K562 (cell line): ENCODE data around the gene BAHD1. TPM values are rescaled to one million over a fixed set of nuclear protein-coding genes. Genes with fewer than 3 reads are reported as not detected.

Experiments
- ATF7 ChIP-seq: fragments of 450-650 bp; IDR thresholded peaks from 2 replicates; pipeline ENCODE4 v1.7.1; 2014; ENCODE audit warnings: mild to moderate bottlenecking, moderate library complexity
- CHD1 ChIP-seq: fragments of 200-600 bp; sonication (generic); IDR thresholded peaks from one replicate; pipeline ENCODE4 v1.6.1; 2012; ENCODE audit warnings: mild to moderate bottlenecking, moderate library complexity, low read length, inconsistent platforms
- CHD7 ChIP-seq: fragments of 200-600 bp; sonication (generic); IDR thresholded peaks from one replicate; pipeline ENCODE4 v1.6.1; 2012; ENCODE audit warnings: mild to moderate bottlenecking, low read depth, low read length, inconsistent platforms
- IRF9 ChIP-seq: fragments of 450-650 bp; IDR thresholded peaks from 2 replicates; pipeline ENCODE4 v1.6.1; 2016; ENCODE audit warnings: missing biosample characterization, missing genetic modification characterization
- MEIS2 ChIP-seq: fragments of 450-650 bp; IDR thresholded peaks from 2 replicates; pipeline ENCODE4 v1.6.1; 2014; ENCODE audit warnings: mild to moderate bottlenecking; ENCODE audit not compliant: partially characterized antibody
- NFE2 ChIP-seq: IDR thresholded peaks from 2 replicates; pipeline ENCODE4 v1.6.1; 2014; ENCODE audit warnings: antibody characterized with exemption, low read depth
- NRF1 ChIP-seq, 2 experiments: fragments of 450-650 bp; IDR thresholded peaks in 1 of 2; conservative IDR thresholded peaks in 1 of 2; 2 replicates each; pipeline ENCODE4 v1.6.1; 2014; ENCODE audit warnings: mild to moderate bottlenecking in 2 of 2
- RERE ChIP-seq: sonication (generic); formaldehyde crosslinking; IDR thresholded peaks from 2 replicates; pipeline ENCODE4 v1.8.0; 2023; ENCODE audit warnings: missing genetic modification reagents, mild to moderate bottlenecking, borderline replicate concordance
- SREBF1 ChIP-seq: fragments of 150-350 bp; IDR thresholded peaks from 2 replicates; pipeline ENCODE4 v1.6.1; 2014; ENCODE audit warnings: antibody characterized with exemption, low read depth, low read length, borderline replicate concordance
- ZNF140 ChIP-seq: fragments of 250-450 bp; sonication (Bioruptor Pico); IDR thresholded peaks from 2 replicates; pipeline ENCODE4 v1.8.0; 2021; ENCODE audit warnings: moderate library complexity, mild to moderate bottlenecking, inconsistent platforms
- polyA plus RNA-seq, 8 experiments: library from polyadenylated mRNA; depleted of rRNA in 4 of 8; stranded (reverse) in 5 of 8; unstranded in 3 of 8; fragments of >200 nt; fragmentation: Nextera tagmentation in 2 of 8; fragmentation: Illumina TruSeq in 1 of 8; extraction: Ambion mirVana in 2 of 8; extraction: Trizol in 1 of 8; gene quantifications; 2 replicates each; pipeline versions ENCODE4 v1.2.1 to v1.2.3, GENCODE V29; 2011 to 2014; ENCODE audit warnings: inconsistent platforms in 1 of 8, missing spikeins in 1 of 8
- total RNA-seq, 7 experiments: library from RNA; depleted of rRNA in 6 of 7; stranded (reverse); fragments of >200 nt in 6 of 7; fragmentation: Illumina TruSeq in 2 of 7; extraction: Trizol in 2 of 7; gene quantifications; 2 replicates each; pipeline versions ENCODE4 v1.2.1 to v1.2.3, GENCODE V29; 2011 to 2021; ENCODE audit warnings: low replicate concordance in 1 of 7

BAHD1 gene
- total and polyA plus RNA-seq, 9 of the 15 experiments (the other 6 are each of a cell fraction or from before 2014, with no cell fraction given), result 0.55 to 38.5 (median 11.5) TPM

- TF ChIP-seq RERE (CRISPR knock-in tag) (no peak), NFE2 (peak; percentile 82), CHD7 (no peak), ATF7 (peak; percentile 62; the same call in 1 of the 2 replicates), SREBF1 (no peak), ZNF140 (CRISPR knock-in tag) (no peak), NRF1 (conservative IDR thresholded peaks at IDR 0.05 in 1 of 2, IDR thresholded peaks at IDR 0.05 in 1 of 2) (peak; percentile 33 to 37; a peak in 2 of 4 replicates), MEIS2 (peak; percentile 98), CHD1 (no peak), IRF9 (tag) (no peak)
Measured at GRCh38 chr15:40430271-40430805, 10.4 kb upstream of the BAHD1 start (continued).
